Glutamatergic neuron (in vitro differentiated cells): ENCODE data around the gene ELN. TPM values are rescaled to one million over a fixed set of nuclear protein-coding genes. Genes with fewer than 3 reads are reported as not detected.

ENCODE experiments used
- DNase-seq: peaks from one replicate; pipeline ENCODE4 v3.0.0; 2022
- H3K27ac Mint-ChIP-seq: one replicate; pipeline ENCODE4 v1.8.0; 2020; ENCODE audit warnings: mild to moderate bottlenecking, mixed read lengths, inconsistent platforms; ENCODE audit not compliant: unreplicated experiment
- H3K27me3 Mint-ChIP-seq: one replicate; pipeline ENCODE4 v1.8.0; 2020; ENCODE audit warnings: mild to moderate bottlenecking, moderate library complexity, mixed read lengths, inconsistent platforms; ENCODE audit not compliant: unreplicated experiment
- H3K36me3 Mint-ChIP-seq: one replicate; pipeline ENCODE4 v1.8.0; 2020; ENCODE audit warnings: mild to moderate bottlenecking, mixed read lengths, inconsistent platforms; ENCODE audit not compliant: unreplicated experiment
- H3K4me1 Mint-ChIP-seq: one replicate; pipeline ENCODE4 v1.8.0; 2020; ENCODE audit warnings: mild to moderate bottlenecking, low read depth, mixed read lengths, inconsistent platforms; ENCODE audit not compliant: unreplicated experiment
- H3K4me3 Mint-ChIP-seq: one replicate; pipeline ENCODE4 v1.8.0; 2020; ENCODE audit warnings: mild to moderate bottlenecking, mixed read lengths, inconsistent platforms; ENCODE audit not compliant: unreplicated experiment
- H3K9me3 Mint-ChIP-seq: one replicate; pipeline ENCODE4 v1.8.0; 2020; ENCODE audit warnings: mild to moderate bottlenecking, moderate library complexity, mixed read lengths, inconsistent platforms; ENCODE audit not compliant: unreplicated experiment
- CTCF ChIP-seq: fragments of 200-600 bp; sonication (generic); IDR thresholded peaks from one replicate; pipeline ENCODE4 v1.5.0; 2021; ENCODE audit not compliant: partially characterized antibody, unreplicated experiment
- total RNA-seq: library from RNA; stranded (reverse); fragmentation: NEBNext Ultra II Directional; extraction: Animal tissue kit (Norgen Biotek cat#: 25700); gene quantifications from one replicate; pipeline ENCODE4 v1.2.1, GENCODE V29; 2021; ENCODE audit not compliant: unreplicated experiment

The ELN gene
- total RNA-seq, 1 donor from 2014 or later = 3.7 TPM

GRCh38 chr7:74070619-74070921 is 42.6 kb downstream of the ELN start:
- no peak overlapping the region for H3K27ac Mint-ChIP-seq

DNA sequence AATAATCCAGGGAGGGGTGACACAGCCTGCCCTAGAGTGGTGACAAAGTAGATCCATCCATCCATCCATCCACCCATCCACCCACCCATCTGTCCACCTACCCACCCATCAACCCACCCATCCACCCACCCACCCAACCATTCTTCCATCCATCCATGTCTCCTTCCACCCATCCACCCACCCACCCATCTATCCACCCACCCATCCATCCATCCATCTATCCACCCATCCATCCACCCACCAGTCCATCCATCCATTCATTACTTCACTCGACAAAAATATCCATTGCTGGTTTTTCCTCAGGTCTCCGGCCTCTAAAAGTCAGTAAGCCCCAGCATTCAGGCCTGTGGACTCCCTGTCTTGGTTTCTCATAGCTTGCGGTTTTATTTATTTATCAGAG is 43.1 kb downstream of the ELN start:
- Mint-ChIP-seq H3K27me3 (peaks cover 10% of the 10 kb centered on the region), H3K36me3 (no peaks in the 10 kb centered on the region), H3K9me3 (peaks cover 3% of the 10 kb centered on the region), H3K4me1 (peaks cover 2% of the 10 kb centered on the region), H3K27ac (no peak overlapping the region), H3K4me3 (no peak overlapping the region)
- TF ChIP-seq CTCF = no peak
- no peak for DNase-seq

More at GRCh38 chr7:74070619-74070921, 42.6 kb downstream of the ELN start:
- Mint-ChIP-seq H3K9me3 (peaks cover 3% of the 10 kb centered on the region), H3K27me3 (peaks cover 10% of the 10 kb centered on the region), H3K4me1 (peaks cover 2% of the 10 kb centered on the region), H3K36me3 (no peaks in the 10 kb centered on the region), H3K4me3 (no peak overlapping the region)
- no peak for DNase-seq
- TF ChIP-seq CTCF = no peak

DNA sequence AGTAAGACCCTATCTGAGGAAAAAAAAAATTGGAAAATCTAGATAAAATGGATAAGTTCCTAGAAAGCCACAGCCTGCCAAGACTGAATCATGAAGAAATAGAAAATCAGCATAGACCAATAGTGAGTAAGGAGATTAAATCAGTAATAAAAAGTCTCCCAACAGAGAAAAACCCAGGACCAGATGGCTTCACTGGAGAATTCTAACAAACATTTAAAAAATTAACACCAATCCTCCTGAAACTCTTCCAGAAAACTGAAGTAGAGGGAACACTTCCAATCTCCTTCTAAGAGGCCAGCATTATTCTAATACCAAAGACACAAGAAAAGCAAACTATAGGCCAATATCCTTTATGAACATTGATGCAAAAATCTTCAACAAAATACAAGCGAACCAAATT is 46.8 kb downstream of the ELN start:
- DNase-seq = no peak
- Mint-ChIP-seq H3K27me3 (peaks cover 12% of the 10 kb centered on the region), H3K4me1 (peaks cover 10% of the 10 kb centered on the region), H3K4me3 (no peak overlapping the region), H3K9me3 (peaks cover 3% of the 10 kb centered on the region), H3K27ac (no peak overlapping the region), H3K36me3 (no peaks in the 10 kb centered on the region)
- no peak for TF ChIP-seq CTCF

DNA sequence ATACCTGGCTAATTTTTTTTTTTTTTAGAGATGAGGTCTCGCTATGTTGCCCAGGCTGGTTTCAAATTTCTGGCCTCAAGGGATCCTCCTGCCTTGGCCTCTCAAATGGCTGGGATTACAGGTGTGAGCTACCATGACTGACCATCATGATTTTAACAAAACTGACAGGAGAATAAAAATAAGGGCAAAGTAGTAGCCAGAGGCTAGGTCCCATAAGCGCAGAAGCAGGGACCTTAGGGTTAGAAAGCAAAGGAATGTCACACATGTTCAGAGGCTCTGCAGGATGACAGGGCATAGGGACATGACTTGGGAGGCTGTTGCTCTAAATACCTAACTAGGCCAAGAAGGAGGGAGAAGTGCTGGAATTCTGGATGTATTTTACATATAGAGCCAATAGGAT is 50.5 kb downstream of the ELN start:
- Mint-ChIP-seq H3K27me3 (peaks cover 6% of the 10 kb centered on the region), H3K27ac (peak overlapping the region; percentile 88), H3K9me3 (peaks cover 6% of the 10 kb centered on the region)

DNA sequence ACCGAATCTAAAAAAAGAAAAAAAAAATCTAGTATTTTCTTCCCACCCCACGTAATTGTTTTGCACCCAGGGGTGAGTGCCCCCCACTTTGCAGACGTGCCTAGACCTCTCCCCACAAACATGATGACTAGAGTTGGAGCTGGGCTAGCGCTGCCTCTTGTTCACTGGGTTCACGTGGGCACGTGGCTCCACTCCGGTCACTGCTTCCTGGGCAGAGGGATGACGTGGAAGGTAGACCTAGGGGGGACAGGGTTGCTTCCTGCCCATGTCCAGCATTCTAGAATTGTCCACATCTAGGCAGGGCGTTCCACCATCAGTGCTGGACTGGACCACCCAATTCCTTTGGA is 54.8 kb downstream of the ELN start:
- Mint-ChIP-seq H3K9me3 (peaks cover 8% of the 10 kb centered on the region), H3K27me3 (peaks cover 3% of the 10 kb centered on the region), H3K27ac (peak overlapping the region; percentile 94), H3K4me1 (peaks cover 8% of the 10 kb centered on the region), H3K36me3 (no peaks in the 10 kb centered on the region), H3K4me3 (peak overlapping the region; percentile 78)
- TF ChIP-seq CTCF = no peak
- no peak for DNase-seq

More for the DNA sequence above, 50.5 kb downstream of the ELN start:
- Mint-ChIP-seq H3K4me3 (peak overlapping the region; percentile 53), H3K36me3 (no peaks in the 10 kb centered on the region), H3K4me1 (peaks cover 8% of the 10 kb centered on the region)
- no peak for DNase-seq
- TF ChIP-seq CTCF = no peak
